ENCODE results near the gene ITGA7.

ITGA7 gene

GRCh38 chr12:55700255-55701018 lies 7.3 kb downstream of the ITGA7 start:
- no peak for DNase-seq (ENCODE audit: low spot score)

DNA sequence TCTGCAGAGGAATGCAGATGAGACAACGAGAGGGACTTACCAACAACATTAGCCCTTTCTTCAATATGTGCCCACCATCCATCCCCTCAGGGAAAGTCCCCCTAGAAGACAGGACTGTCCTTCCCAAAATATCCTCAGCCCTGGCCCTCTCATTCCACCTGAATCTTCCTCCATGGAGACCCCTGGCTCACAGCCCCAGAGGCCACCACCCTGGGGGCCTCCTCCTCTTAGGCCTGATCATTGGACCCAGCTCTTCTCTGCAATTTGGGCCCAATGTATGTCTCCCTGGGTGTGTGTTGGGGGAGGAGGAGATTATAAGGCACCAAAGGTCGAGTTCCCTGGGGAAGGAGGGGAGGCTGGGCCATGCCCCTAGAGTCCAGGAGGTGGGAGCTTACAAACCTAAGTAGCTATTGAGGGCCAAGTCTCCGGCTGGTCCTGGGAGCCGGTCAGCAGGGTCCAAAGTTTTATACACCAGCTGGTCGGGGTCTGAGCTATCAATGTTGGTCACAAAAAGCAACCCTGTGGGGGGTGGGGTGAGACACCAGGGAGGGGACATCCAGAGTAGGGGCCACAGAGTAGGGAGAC lies 8.1 kb downstream of the ITGA7 start:
- DNase-seq (ENCODE audit: low spot score) = no peak

DNA sequence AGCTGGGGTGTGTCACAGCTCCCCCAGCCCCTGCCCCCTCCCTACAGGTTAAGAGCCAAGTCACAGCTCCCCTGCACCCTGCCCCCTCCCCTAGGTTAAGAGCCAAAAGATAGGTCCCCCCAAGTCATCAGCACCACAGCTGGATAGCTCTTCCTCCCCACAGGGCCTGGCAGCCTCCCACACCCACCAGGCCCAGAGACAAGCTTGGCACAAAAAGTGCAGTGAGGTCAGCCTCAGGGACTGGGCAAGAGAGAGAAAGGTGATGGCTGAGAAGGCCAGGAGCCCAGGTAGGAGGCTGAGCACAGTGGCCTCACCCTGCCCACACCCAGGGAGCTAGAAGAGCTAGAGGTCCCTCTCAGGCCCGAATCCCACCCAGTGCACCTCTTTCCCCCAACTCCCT lies 8.7 kb downstream of the ITGA7 start:
- no peak for DNase-seq (ENCODE audit: low spot score)

GRCh38 chr12:55698241-55698955 lies 9.3 kb downstream of the ITGA7 start:
- no peak for DNase-seq (ENCODE audit: low spot score)

GRCh38 chr12:55697686-55698085 lies 10.0 kb downstream of the ITGA7 start:
- DNase-seq (ENCODE audit: low spot score) = no peak

DNA sequence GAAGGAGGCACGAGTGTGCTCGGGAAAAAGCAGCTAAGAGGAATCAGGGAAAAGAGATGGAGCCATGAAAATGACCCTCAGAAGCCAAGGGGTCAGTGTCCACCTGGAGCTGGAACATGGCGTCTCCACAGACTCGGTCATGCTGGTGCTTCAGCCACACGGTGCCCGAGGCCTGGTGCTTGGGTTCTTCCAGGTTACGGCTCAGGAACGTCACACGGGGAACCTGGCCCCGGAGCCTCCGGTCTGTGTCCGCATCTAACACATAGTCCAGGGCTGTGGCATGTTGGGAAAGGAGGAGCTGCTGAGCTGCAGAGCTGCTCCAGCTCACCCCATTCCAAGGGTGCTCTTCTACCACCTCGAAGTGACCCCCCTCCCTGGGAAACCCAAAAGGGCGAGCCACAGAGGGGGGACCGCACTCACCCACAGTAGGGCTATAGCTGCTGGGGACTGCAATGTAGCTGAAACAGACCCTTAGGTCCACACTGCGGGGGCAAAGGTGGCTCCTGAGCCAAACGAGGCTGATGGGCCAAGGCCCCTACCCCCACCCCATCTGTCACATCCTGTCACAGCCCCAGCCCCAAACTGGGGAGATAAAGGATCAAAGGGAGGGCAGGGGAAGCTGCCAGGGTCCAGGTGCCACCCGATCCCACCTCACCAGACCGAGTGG lies 10.8 kb downstream of the ITGA7 start:
- DNase-seq (ENCODE audit: low spot score) = no peak

- DNase-seq (ENCODE audit: low spot score) = no peak
These were observed 11.6 kb downstream of the ITGA7 start for GRCh38 chr12:55696141-55696540.

DNA sequence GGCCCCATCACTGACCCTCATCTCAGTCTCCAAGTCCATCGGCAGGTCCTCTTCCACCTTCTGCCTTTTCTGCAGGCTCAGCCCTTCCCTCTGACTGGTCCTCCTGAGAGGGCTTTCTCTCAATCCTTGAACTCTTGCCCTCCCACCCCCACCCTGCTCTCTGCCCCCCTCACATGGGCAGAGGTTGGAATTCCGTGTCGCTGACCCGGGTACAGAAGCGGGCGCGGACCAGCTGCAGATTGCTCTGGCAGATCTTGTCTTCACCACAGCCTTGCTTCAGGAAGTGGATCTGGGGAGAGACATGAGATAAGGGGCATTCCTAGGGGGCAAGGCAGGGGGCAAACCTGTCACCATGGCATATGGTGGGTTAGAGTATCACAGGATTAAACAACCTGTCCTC lies 12.4 kb downstream of the ITGA7 start:
- no peak for DNase-seq (ENCODE audit: low spot score)

DNA sequence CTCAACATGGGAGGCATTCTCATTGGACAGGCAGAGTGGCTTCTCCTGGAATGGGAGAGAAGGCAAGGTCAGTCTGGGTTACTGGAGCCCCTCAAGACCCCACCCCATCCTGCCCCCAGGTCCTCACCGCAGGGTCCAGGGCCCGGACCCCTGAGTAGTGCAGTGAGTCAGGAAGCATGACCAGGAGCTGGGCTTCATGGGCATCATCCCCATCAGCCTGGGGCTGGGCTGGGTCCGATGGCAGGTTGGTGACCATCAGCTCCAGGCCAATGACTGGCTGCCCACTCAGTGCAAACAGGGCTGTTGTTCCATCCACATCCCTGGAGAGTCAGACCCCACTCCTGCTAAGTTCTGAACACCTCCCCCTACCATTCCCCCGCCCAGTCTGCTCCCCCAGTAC lies 13.1 kb downstream of the ITGA7 start:
- DNase-seq (ENCODE audit: low spot score) = no peak

GRCh38 chr12:55694188-55694515 lies 13.6 kb downstream of the ITGA7 start:
- no peak for DNase-seq (ENCODE audit: low spot score)

DNA sequence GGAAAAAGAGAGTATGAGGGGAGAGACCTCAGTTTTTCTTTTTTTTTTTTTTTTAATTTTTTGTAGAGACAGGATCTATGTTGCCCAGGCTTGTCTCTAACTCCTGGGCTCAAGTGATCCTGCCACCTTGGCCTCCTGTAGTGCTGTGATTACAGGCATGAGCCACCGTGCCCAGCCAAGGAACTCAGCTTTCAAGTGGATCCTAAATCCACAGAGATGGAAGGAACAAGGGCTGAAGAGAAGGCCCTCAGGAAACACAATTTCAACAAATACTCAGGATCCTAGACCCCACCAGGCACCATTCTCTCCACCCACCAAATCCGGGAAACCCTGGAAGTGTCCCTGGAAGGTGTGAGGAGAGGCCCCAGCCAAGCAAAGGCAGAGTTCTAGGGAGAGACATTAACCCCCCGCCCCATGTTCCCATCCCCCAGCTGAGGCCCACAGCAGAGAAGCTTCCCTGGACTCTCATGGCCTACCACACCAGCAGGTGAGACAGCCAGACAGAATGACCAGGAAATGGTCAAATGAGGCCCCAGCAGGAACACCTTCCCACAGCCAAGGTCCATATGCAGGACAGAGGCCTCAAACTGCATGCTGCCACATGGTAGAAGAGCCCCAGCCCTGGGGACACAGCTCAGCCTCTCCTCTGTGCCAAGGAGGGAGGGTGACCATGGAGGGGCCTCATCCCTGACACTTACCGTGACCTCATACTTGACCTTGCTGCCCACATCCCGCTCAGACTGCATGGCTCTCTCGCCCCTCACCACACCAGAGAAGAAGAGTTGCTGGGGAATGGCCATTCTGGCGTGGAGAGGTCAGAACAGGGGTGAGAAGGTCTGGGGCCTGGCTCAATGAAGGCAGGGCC lies 14.1 kb downstream of the ITGA7 start:
- no peak for DNase-seq (ENCODE audit: low spot score)

DNA sequence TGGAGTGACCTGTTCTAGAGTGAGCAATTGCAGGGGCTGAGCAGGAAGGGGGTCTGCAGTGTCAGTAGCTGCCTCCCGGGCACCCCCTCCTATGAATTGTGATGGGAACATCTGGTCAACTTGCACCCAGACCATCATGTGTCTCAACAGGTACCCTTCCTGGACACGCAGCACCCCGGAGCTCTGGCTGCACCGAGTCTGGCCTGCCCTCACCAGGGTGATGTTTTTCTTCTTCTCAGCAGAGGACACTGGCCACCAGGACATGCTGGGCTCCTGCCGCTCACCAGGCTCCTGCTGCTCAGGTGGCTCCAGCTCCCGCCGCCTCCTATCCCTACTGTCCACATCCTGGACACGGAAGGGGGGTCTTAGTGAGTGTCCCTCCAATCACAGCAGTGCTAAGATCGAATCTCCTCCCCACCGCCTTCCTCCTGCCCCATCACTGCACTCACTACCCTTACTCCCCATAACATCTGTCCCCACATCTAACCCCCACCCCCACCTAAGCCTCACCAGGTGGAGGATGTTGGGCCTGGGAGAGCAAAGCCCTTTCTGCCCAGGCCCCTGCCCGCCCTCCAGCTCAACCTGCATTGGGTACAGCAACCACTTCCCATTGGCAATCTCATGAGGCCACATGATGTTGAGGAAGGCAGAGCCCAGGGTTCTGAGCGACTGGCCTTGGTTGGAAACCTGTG lies 14.9 kb downstream of the ITGA7 start:
- no peak for DNase-seq (ENCODE audit: low spot score)

- no peak for DNase-seq (ENCODE audit: low spot score)
These were observed 18.7 kb downstream of the ITGA7 start for GRCh38 chr12:55688716-55689655.

DNA sequence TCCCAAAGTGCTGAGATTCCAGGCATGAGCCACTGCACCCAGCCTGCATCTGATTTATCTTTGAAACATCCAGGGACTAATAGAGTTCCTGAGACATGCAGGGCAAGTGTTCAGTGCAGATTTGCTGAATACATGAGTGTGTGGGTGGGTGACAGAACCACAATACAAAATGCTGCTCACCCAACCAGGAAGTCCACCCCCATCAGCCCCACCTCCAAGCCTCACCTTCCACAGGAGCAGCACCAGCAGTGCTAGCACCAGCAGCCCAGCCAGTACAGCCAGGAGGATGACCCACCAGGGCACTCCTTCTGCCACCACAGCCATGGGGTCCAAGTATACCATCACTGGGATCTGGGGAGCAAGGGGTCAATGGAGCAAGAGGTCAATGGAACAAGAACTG lies 20.0 kb downstream of the ITGA7 start:
- no peak for DNase-seq (ENCODE audit: low spot score)

DNA sequence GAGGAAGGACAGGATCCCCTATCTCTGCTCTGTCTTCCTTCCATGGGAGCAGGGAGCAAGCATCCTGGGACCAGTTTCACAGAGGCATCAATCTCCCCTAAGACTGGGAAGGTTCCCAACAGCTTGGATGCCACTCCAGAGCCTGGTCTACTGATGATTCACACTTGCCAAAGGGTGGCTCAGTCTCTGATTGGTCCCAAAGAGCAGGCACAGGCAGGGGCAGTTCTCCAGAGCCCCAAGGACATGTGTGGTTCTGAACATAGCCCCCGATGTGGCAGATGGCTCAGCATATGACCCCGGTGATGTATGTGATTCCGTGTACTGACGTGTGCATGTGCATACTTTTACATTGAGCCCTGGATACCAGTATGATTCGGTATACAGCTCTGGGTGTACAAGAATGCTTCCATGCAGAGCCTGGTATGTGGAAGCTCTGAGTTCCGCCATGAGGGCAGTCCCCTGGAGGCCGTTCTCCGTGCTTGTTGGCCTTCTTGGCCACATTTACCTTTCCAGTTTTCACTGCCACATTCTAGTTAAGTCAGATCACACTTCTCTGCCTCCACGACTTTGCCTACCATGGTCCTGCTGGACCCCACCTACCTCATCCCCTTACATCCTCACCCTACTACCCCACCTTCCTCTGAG lies 21.2 kb downstream of the ITGA7 start:
- DNase-seq (ENCODE audit: low spot score) = no peak

DNA sequence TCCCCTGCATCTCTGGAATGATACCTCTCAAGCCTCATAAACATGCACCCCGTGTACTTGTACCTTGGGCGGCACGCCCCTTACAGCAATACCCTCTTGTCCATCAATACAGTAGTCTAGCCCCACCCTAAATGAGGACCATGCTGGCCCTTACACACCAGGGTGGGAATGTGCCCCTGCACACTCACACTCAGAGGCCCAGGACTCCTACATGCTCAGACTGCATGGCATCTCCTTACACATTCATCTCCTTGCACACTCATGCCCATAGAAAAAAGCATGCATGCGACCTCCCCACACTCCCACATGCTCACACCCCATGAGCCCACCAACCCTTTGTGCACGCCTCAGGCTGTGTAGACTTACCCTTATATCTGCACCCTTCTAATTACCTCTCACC lies 22.0 kb downstream of the ITGA7 start:
- no peak for DNase-seq (ENCODE audit: low spot score)

DNA sequence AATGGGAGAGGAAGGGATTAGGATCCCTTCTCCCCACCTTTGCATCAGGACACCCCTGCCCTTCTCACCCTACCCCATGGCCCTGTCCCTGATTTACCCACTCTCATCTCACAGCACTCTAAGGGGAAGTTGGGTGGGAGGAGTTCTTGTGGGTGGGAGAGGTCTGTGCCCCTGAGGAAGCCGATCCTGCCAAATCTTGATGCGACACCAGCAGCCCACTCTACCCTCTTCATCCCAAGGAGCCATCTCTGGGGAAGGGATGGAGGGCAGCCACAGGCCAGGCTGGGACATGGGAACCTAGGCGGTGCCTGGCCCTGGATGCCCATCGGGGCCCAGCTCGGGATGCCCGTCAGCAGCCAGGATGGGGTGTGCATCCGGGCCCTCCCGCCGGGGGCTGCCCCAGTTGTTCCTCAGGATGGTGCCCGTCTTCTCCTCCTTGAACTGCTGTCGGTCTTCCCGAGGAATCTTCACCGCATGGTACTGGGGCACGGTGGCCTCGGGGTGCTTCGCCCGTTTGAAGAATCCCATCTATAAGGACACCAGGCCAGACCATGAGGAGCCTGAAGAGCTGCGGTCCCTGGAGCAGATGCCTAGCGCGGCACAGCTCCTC lies 22.8 kb downstream of the ITGA7 start:
- no peak for DNase-seq (ENCODE audit: low spot score)

DNA sequence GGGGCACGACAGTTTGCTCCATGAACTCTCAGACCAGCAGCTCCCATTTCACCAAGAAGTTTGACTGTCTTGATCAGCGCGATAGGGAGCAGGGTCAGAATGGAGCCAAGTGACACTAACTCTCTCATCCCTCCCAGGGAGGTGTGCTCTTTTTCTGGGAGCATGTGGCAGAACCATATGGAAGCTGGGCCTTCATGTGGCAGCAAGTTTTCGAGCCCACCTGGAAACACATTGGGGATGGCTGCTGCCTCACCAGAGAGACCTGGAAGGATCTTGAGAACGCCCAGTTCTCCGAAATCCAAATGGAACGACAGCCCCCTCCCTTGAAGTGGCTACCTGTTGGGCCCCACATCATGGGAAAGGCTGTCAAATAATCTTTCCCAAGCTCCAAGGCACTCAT lies 24.0 kb downstream of the ITGA7 start:
- DNase-seq (ENCODE audit: low spot score) = no peak

- peak; percentile 39 for DNase-seq (ENCODE audit: low spot score)
These were observed 25.5 kb downstream of the ITGA7 start for GRCh38 chr12:55682087-55682796.

All from LoVo (cell line).